ENCODE measurements around the gene ZNF292. TPM values are rescaled to one million over a fixed set of nuclear protein-coding genes. Genes with fewer than 3 reads are reported as not detected.

The ZNF292 gene
- total RNA-seq, 1 donor from 2014 or later, result 63.7 TPM

DNA sequence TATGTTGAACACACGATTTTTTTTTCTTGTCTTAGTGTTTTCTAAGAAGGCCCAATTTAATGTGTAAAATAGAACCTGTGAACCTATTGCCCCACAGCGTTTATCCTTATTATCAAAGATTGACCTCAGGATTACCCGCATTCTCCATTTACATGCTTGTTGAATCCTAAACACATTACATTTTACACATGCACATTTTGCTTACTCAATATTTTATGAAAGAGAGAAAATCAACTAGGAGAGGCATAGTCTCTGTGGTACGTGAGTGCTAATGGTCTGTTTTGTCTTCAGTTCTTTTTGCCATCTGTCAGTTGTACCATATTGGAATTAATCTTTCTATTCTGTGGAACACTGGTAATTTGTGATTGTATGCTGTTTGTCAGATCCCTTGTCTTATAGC is 86.9 kb downstream of the ZNF292 start:
- H3K27me3 Mint-ChIP-seq, result no peaks in the 10 kb centered on the region
- H3K36me3 Mint-ChIP-seq (ENCODE audit: low read depth), result peaks cover 39% of the 10 kb centered on the region

DNA sequence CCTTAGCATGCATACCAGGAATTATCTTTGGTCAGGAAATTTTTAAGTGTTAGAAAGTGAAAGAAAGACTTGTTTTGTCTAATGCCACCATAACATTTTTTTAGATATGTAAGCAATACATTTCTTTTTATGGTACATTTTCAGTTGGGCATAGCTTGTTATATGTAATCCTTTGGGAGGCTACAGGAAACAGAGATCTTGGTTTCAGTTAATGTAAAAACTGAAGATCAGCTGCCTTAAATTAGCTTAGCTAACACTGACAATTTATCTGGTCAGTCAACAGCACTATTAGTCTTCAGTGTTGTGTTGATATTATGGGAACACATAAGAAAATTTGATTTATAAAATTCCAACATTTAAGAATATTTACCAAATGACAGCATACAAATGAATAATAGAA is 88.4 kb downstream of the ZNF292 start:
- intact Hi-C loops (cut with micrococcal nuclease), result no loop called here
- H3K27ac Mint-ChIP-seq, result no peak overlapping the region
- DNase-seq, result no peak
- H3K4me3 Mint-ChIP-seq, result no peak overlapping the region
- peaks cover 42% of the 10 kb centered on the region for H3K36me3 Mint-ChIP-seq (ENCODE audit: low read depth)
- no peaks in the 10 kb centered on the region for H3K27me3 Mint-ChIP-seq
- peaks cover 8% of the 10 kb centered on the region for H3K4me1 Mint-ChIP-seq
- H3K9me3 Mint-ChIP-seq, result no peaks in the 10 kb centered on the region

More for the DNA sequence above, 86.9 kb downstream of the ZNF292 start:
- intact Hi-C loops (cut with micrococcal nuclease), result no loop called here
- H3K27ac Mint-ChIP-seq, result no peak overlapping the region
- H3K9me3 Mint-ChIP-seq, result no peaks in the 10 kb centered on the region
- no peak overlapping the region for H3K4me3 Mint-ChIP-seq
- peaks cover 8% of the 10 kb centered on the region for H3K4me1 Mint-ChIP-seq
- no peak for DNase-seq

DNA sequence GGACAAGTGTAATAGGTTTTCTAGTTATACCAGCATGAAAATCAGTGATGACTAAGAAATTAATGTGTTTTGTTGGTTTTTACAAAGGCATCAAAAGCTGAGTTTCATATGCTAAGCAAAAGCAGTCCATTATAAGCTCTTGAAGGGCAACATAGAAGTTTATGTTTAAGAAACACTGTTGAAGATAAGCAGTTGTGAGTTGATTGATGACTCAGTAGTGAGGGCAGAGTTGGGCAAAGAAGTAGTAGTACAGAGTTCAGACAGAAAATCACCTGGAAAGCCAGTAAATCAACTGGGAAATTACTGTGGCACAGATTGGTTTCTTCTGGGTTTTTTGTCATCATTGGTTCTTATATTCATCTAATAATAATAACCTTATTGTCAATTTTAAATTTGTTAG is 89.0 kb downstream of the ZNF292 start:
- no peak overlapping the region for H3K4me3 Mint-ChIP-seq
- no peaks in the 10 kb centered on the region for H3K27me3 Mint-ChIP-seq
- no peak for DNase-seq
- peaks cover 48% of the 10 kb centered on the region for H3K36me3 Mint-ChIP-seq (ENCODE audit: low read depth)
- no peak overlapping the region for H3K27ac Mint-ChIP-seq
- intact Hi-C loops (cut with micrococcal nuclease), result no loop called here
- no peaks in the 10 kb centered on the region for H3K9me3 Mint-ChIP-seq
- H3K4me1 Mint-ChIP-seq, result peaks cover 9% of the 10 kb centered on the region

DNA sequence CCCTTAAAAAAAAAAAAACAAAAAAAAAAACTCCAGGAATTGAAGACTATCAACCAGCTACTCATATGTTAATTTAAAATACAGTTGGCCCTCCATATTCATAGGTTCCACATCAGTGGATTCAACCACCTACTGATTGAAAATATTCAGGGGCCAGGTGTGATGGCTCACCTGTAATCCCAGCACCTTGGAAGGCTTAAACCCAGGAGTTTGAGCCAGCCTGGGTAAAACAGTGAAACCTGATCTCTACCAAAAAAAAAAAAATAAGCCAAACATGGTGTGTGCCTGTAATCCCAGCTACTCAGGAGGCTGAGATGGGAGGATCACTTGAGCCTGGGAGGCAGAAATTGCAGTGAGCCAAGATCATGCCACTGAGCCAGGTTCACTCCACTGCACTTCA is 94.7 kb downstream of the ZNF292 start:
- intact Hi-C loops (cut with micrococcal nuclease), result no loop called here
- no peak for DNase-seq
- H3K27ac Mint-ChIP-seq, result no peak overlapping the region
- no peak overlapping the region for H3K4me3 Mint-ChIP-seq
- peaks cover 13% of the 10 kb centered on the region for H3K4me1 Mint-ChIP-seq
- no peaks in the 10 kb centered on the region for H3K27me3 Mint-ChIP-seq
- peaks cover 6% of the 10 kb centered on the region for H3K9me3 Mint-ChIP-seq
- H3K36me3 Mint-ChIP-seq (ENCODE audit: low read depth), result peaks cover 75% of the 10 kb centered on the region

DNA sequence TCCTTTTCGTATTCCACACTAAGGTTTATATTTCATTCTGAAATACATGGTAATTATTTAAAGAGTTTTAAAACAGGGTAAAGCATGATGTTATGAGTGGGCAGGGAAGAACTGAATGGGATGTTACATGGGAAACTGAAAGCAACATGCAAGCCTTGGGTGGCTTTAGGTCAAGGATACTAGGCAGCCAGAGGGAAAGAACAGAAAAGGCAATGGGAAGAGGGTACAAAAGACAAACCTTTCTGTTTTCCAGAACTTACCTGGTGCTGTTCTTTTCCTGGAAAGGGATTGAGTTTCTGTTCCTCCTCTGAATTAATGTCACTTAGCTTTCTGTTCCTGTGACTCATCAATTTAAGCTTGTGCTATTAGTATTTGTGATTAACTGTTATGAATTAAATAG is 95.9 kb downstream of the ZNF292 start:
- Mint-ChIP-seq H3K4me3 (no peak overlapping the region), H3K27me3 (no peaks in the 10 kb centered on the region), H3K9me3 (peaks cover 13% of the 10 kb centered on the region), H3K4me1 (peaks cover 13% of the 10 kb centered on the region), H3K27ac (peak overlapping the region; percentile 64), H3K36me3 (ENCODE audit: low read depth) (peaks cover 86% of the 10 kb centered on the region)
- DNase-seq, result no peak
- intact Hi-C loops (cut with micrococcal nuclease), result no loop called here

DNA sequence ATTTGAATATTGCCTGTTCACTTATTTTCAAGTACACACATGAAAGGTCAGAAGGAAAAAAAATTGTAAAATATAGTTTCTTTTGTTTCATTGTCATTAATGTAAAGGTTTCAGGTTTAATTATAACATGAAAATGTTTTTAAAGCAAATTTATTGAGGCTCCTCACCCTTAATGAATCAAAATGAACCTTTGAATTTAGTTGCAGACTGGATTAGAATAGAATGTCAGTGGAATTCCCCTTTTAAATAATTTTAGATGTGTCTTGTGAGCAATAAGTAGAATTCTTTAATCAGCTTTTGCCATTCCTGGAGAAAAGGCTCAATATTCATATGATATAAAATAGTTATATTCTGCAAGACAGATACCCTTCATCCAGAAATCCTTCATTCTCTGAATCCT is 96.4 kb downstream of the ZNF292 start:
- peaks cover 16% of the 10 kb centered on the region for H3K4me1 Mint-ChIP-seq
- peaks cover 18% of the 10 kb centered on the region for H3K9me3 Mint-ChIP-seq
- no peak for DNase-seq
- H3K4me3 Mint-ChIP-seq, result no peak overlapping the region
- intact Hi-C loops (cut with micrococcal nuclease), result no loop called here
- no peaks in the 10 kb centered on the region for H3K27me3 Mint-ChIP-seq
- peaks cover 86% of the 10 kb centered on the region for H3K36me3 Mint-ChIP-seq (ENCODE audit: low read depth)
- no peak overlapping the region for H3K27ac Mint-ChIP-seq

DNA sequence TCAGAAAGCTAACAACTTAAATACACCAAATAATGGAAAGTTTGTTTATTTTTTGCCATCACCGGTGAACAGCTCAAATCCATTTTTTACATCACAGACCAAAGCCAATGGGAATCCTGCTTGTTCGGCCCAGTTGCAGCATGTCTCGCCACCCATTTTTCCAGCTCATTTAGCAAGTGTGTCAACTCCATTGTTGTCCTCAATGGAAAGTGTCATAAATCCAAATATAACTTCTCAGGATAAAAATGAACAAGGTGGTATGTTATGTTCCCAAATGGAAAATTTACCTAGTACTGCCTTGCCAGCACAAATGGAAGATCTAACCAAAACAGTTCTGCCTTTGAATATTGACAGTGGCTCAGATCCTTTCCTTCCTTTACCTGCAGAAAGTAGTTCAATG is 101.7 kb downstream of the ZNF292 start:
- Mint-ChIP-seq H3K27ac (no peak overlapping the region), H3K4me1 (peaks cover 13% of the 10 kb centered on the region), H3K4me3 (no peak overlapping the region), H3K36me3 (ENCODE audit: low read depth) (peaks cover 91% of the 10 kb centered on the region), H3K9me3 (peaks cover 23% of the 10 kb centered on the region), H3K27me3 (no peaks in the 10 kb centered on the region)
- intact Hi-C loops (cut with micrococcal nuclease), result no loop called here
- DNase-seq, result no peak

DNA sequence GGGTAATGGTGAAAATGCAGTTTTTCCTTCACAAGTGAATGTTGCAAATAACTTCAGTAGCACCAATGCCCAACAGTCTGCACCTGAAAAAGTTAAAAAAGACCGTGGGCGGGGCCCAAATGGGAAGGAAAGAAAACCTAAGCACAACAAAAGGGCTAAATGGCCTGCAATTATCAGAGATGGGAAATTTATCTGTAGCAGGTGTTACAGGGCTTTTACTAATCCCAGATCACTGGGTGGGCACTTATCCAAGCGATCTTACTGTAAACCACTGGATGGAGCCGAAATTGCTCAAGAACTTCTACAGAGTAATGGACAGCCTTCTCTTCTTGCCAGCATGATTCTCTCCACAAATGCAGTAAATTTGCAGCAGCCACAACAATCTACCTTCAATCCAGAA is 102.2 kb downstream of the ZNF292 start:
- H3K27me3 Mint-ChIP-seq, result no peaks in the 10 kb centered on the region
- no peak overlapping the region for H3K27ac Mint-ChIP-seq
- peaks cover 10% of the 10 kb centered on the region for H3K4me1 Mint-ChIP-seq
- no peak overlapping the region for H3K4me3 Mint-ChIP-seq
- DNase-seq, result no peak
- intact Hi-C loops (cut with micrococcal nuclease), result no loop called here
- peaks cover 86% of the 10 kb centered on the region for H3K36me3 Mint-ChIP-seq (ENCODE audit: low read depth)
- H3K9me3 Mint-ChIP-seq, result peaks cover 23% of the 10 kb centered on the region

DNA sequence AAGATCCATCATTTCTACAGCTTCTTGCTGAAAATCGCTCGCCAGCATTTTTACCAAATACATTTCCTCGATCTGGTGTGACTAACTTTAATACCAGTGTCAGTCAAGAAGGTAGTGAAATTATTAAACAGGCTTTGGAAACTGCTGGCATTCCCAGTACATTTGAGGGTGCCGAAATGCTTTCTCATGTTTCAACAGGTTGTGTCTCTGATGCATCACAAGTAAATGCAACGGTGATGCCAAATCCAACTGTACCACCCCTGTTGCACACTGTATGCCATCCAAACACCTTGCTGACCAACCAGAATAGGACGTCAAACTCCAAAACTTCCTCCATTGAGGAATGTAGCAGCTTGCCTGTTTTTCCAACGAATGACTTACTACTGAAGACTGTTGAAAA is 102.6 kb downstream of the ZNF292 start:
- Mint-ChIP-seq H3K9me3 (peaks cover 23% of the 10 kb centered on the region), H3K36me3 (ENCODE audit: low read depth) (peaks cover 83% of the 10 kb centered on the region), H3K4me3 (no peak overlapping the region), H3K27me3 (no peaks in the 10 kb centered on the region), H3K27ac (no peak overlapping the region), H3K4me1 (peaks cover 10% of the 10 kb centered on the region)
- DNase-seq, result no peak
- intact Hi-C loops (cut with micrococcal nuclease), result no loop called here

DNA sequence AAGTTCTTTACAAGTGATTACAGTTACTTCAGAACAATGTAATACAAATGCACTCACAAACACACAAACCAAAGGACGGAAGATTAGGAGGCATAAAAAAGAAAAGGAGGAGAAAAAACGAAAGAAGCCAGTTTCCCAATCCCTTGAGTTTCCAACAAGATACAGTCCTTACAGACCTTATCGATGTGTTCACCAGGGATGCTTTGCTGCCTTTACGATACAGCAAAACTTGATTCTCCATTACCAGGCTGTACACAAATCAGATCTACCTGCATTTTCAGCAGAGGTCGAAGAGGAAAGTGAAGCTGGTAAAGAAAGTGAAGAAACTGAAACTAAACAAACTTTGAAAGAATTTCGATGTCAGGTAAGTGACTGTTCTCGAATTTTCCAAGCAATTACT is 104.4 kb downstream of the ZNF292 start:
- Mint-ChIP-seq H3K36me3 (ENCODE audit: low read depth) (peaks cover 71% of the 10 kb centered on the region), H3K27ac (no peak overlapping the region), H3K9me3 (peaks cover 19% of the 10 kb centered on the region), H3K27me3 (no peaks in the 10 kb centered on the region), H3K4me1 (peaks cover 10% of the 10 kb centered on the region), H3K4me3 (no peak overlapping the region)
- DNase-seq, result no peak
- intact Hi-C loops (cut with micrococcal nuclease), result no loop called here

DNA sequence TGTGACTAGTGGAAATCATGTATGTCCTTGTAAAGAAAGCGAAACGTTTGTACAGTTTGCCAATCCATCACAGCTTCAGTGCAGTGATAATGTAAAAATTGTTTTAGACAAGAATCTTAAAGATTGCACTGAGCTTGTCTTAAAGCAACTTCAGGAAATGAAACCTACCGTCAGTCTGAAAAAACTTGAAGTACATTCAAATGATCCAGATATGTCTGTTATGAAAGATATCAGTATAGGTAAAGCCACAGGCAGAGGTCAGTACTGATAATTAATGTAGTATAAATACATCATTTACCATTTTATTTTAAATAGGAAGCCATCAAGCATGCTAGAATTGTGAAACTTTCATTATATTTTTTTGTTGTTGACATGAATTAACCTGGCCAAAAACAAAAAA is 106.2 kb downstream of the ZNF292 start:
- intact Hi-C loops (cut with micrococcal nuclease), result no loop called here
- Mint-ChIP-seq H3K27ac (no peak overlapping the region), H3K27me3 (no peaks in the 10 kb centered on the region), H3K4me1 (peaks cover 10% of the 10 kb centered on the region), H3K9me3 (peaks cover 6% of the 10 kb centered on the region), H3K36me3 (ENCODE audit: low read depth) (peaks cover 59% of the 10 kb centered on the region), H3K4me3 (no peak overlapping the region)
- DNase-seq, result no peak

DNA sequence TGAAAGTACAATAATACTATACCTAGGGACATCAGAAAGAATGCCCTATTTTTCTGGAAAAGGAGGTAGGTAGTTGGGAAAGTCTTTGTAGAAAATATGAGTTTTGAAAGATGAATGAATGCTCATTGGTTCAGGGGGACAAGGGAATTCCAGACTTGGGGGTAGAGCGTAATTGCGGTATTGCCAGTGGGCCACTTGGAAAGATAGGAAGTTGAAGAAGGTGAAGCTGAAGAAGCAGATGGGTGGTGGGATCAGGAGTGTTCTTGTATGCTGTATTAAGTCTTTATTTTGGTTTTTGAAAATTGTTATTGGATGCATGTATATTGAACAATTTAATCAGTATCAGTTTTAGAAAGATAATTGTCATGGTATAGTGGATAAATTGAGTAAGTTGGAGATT is 109.1 kb downstream of the ZNF292 start:
- no peak for DNase-seq
- Mint-ChIP-seq H3K9me3 (no peaks in the 10 kb centered on the region), H3K4me1 (peaks cover 7% of the 10 kb centered on the region), H3K36me3 (ENCODE audit: low read depth) (peaks cover 31% of the 10 kb centered on the region), H3K4me3 (no peak overlapping the region), H3K27me3 (no peaks in the 10 kb centered on the region), H3K27ac (no peak overlapping the region)
- intact Hi-C loops (cut with micrococcal nuclease), result no loop called here

DNA sequence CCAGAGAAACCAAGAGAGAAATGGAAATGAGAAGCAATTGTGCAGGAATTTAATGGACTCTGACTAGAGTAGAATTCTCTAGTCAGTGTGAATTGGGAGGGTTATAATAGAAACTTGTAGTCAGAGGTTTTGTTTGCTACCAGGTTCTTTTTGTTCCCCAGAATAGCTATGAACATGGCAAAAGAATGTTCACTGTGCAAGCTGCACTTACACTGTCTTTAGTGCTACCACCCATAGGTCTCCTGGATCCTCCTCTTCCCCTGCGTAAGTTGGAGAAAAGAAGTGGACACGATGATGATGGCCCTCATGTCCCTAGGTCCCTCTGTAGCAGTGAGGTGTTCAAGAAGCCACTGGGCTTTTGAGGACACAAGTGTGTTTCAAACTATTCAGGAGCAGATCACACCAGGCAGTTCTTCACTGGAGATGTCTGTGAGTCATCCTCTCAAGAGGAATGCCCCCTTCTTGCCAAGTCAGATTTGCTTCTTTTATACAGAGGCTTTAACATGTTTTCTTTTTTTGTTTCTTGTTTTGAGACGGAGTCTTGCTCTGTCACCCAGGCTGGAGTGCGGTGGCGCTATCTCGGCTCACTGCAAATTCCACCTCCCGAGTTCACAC is 119.4 kb downstream of the ZNF292 start:
- Mint-ChIP-seq H3K4me3 (no peak overlapping the region), H3K27ac (no peak overlapping the region), H3K4me1 (no peaks in the 10 kb centered on the region), H3K36me3 (ENCODE audit: low read depth) (peaks cover 1% of the 10 kb centered on the region), H3K9me3 (no peaks in the 10 kb centered on the region), H3K27me3 (no peaks in the 10 kb centered on the region)
- intact Hi-C loops (cut with micrococcal nuclease), result no loop called here
- no peak for DNase-seq

DNA sequence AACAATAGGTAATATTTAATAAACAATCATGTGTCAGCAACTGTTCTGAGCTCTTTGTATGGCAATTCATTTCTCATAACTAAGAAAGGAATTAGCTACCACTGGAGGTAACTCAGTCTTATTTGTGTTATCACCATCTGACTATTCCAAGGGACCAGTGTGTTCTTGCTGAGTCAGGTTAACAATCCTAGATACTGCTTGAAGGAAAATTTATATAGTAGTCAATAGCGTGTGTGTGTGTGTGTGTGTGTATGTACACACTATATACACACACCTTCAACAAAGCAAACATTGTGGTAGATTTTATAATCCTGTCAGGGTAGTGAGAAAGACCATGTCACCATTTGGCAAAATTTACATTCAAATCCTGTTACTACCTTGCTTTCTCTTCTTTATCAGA is 121.3 kb downstream of the ZNF292 start:
- H3K9me3 Mint-ChIP-seq, result no peaks in the 10 kb centered on the region
- intact Hi-C loops (cut with micrococcal nuclease), result no loop called here
- DNase-seq, result no peak
- no peak overlapping the region for H3K4me3 Mint-ChIP-seq
- H3K27ac Mint-ChIP-seq, result no peak overlapping the region
- no peaks in the 10 kb centered on the region for H3K4me1 Mint-ChIP-seq
- peaks cover 1% of the 10 kb centered on the region for H3K36me3 Mint-ChIP-seq (ENCODE audit: low read depth)
- no peaks in the 10 kb centered on the region for H3K27me3 Mint-ChIP-seq

DNA sequence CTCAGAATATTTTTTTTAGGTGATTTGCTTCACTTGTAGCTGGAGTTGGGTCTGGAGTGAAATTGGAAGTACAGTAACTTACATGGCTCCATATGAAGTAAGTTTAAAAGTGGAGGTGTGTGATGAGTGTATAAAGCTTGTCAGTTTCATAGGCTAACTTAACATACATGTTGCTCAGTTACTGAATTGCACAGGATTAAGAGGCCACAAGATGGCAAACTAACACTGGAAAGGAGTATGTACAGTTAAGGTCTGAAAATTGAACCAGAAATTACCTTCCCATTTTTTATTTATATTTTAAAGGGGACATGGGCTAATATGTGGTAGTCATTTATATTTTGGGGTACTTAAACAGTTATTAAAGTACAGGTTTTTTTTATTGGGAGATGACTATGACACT is 121.8 kb downstream of the ZNF292 start:
- no peaks in the 10 kb centered on the region for H3K27me3 Mint-ChIP-seq
- no peak for DNase-seq
- peaks cover 1% of the 10 kb centered on the region for H3K36me3 Mint-ChIP-seq (ENCODE audit: low read depth)
- no peak overlapping the region for H3K4me3 Mint-ChIP-seq
- H3K4me1 Mint-ChIP-seq, result no peaks in the 10 kb centered on the region
- no peaks in the 10 kb centered on the region for H3K9me3 Mint-ChIP-seq
- intact Hi-C loops (cut with micrococcal nuclease), result no loop called here
- no peak overlapping the region for H3K27ac Mint-ChIP-seq
